DND-41 (cell line): ENCODE results near the gene KANSL1.

Source experiments
- ATAC-seq: fragments of 200-7000 bp; cut with Tn5 transposase; 3 replicates; pipeline ENCODE4 v1.9.1; 2021; ENCODE audit warnings: low read depth; ENCODE audit not compliant: insufficient read depth
- DNase-seq: peaks from one replicate; pipeline ENCODE4 v3.0.0-alpha.2; 2020
- H2AFZ ChIP-seq: 2 replicates; pipeline ENCODE4 v1.6.0; 2012; ENCODE audit warnings: low read depth, low read length
- H3K27ac ChIP-seq: 2 replicates; pipeline ENCODE4 v1.5.1; 2012; ENCODE audit warnings: low read length, inconsistent platforms
- H3K27me3 ChIP-seq: fragments of 200-600 bp; sonication (generic); 2 replicates; pipeline ENCODE4 v1.6.0; 2012; ENCODE audit warnings: low read length, mild to moderate bottlenecking, inconsistent platforms; ENCODE audit not compliant: insufficient read depth, poor library complexity
- H3K36me3 ChIP-seq: 2 replicates; pipeline ENCODE4 v1.5.1; 2012; ENCODE audit warnings: low read length, inconsistent platforms; ENCODE audit not compliant: insufficient read depth
- H3K4me1 ChIP-seq: 2 replicates; pipeline ENCODE4 v1.5.1; 2012; ENCODE audit warnings: mild to moderate bottlenecking, low read length; ENCODE audit not compliant: insufficient read depth
- H3K4me2 ChIP-seq: 2 replicates; pipeline ENCODE4 v1.6.0; 2012; ENCODE audit warnings: mild to moderate bottlenecking, moderate library complexity, low read length, inconsistent platforms; ENCODE audit not compliant: insufficient read depth
- H3K4me3 ChIP-seq, 2 experiments: fragments of 200-600 bp in 1 of 2; shearing (Covaris generic) in 1 of 2; 2 replicates each; pipeline ENCODE4 v1.5.1; 2012 to 2016; ENCODE audit warnings: inconsistent platforms in 2 of 2, low read length in 2 of 2, mild to moderate bottlenecking in 2 of 2, low read depth in 1 of 2, moderate library complexity in 1 of 2
- H3K79me2 ChIP-seq: 2 replicates; pipeline ENCODE4 v1.6.0; 2012; ENCODE audit warnings: low read length, inconsistent platforms; ENCODE audit not compliant: insufficient read depth
- H3K9ac ChIP-seq: 2 replicates; pipeline ENCODE4 v1.6.0; 2012; ENCODE audit warnings: low read depth, mild to moderate bottlenecking, inconsistent platforms, low read length, moderate library complexity
- H3K9me3 ChIP-seq: 2 replicates; pipeline ENCODE4 v1.5.1; 2012; ENCODE audit warnings: low read length, moderate library complexity, mild to moderate bottlenecking, inconsistent platforms; ENCODE audit not compliant: insufficient read depth, severe bottlenecking
- H4K20me1 ChIP-seq: 2 replicates; pipeline ENCODE4 v1.6.0; 2012; ENCODE audit warnings: low read length; ENCODE audit not compliant: insufficient read depth
- EZH2 ChIP-seq: IDR thresholded peaks from 3 replicates; pipeline ENCODE4 v1.6.1; 2012; ENCODE audit warnings: borderline replicate concordance, low read depth, mild to moderate bottlenecking, moderate library complexity, low read length, inconsistent platforms; ENCODE audit not compliant: severe bottlenecking
- TF ChIP-seq, protein P1 (sequence below): IDR thresholded peaks from 2 replicates; pipeline ENCODE4 v1.5.1; 2012; ENCODE audit warnings: borderline replicate concordance, low read length, moderate library complexity, mild to moderate bottlenecking; ENCODE audit not compliant: poor library complexity, severe bottlenecking; ENCODE audit errors: extremely low read depth

KANSL1 gene

GRCh38 chr17:46176975-46177374 lies 16.3 kb downstream of the KANSL1 start:
- Histone ChIP-seq H3K27me3 (no peaks in the 10 kb centered on the region), H3K79me2 (peaks cover 100% of the 10 kb centered on the region), H3K4me2 (no peak overlapping the region), H3K4me1 (0 out of 2 replicates have a peak, but pooled peaks cover 5% of the 10 kb centered on the region), H3K36me3 (peaks cover 23% of the 10 kb centered on the region), H2AFZ (no peak overlapping the region), H4K20me1 (peaks cover 97% of the 10 kb centered on the region), H3K27ac (no peak overlapping the region), H3K9ac (no peak overlapping the region), H3K4me3 (no peak overlapping the region), H3K9me3 (no peaks in the 10 kb centered on the region)
- TF ChIP-seq, protein P1, sequence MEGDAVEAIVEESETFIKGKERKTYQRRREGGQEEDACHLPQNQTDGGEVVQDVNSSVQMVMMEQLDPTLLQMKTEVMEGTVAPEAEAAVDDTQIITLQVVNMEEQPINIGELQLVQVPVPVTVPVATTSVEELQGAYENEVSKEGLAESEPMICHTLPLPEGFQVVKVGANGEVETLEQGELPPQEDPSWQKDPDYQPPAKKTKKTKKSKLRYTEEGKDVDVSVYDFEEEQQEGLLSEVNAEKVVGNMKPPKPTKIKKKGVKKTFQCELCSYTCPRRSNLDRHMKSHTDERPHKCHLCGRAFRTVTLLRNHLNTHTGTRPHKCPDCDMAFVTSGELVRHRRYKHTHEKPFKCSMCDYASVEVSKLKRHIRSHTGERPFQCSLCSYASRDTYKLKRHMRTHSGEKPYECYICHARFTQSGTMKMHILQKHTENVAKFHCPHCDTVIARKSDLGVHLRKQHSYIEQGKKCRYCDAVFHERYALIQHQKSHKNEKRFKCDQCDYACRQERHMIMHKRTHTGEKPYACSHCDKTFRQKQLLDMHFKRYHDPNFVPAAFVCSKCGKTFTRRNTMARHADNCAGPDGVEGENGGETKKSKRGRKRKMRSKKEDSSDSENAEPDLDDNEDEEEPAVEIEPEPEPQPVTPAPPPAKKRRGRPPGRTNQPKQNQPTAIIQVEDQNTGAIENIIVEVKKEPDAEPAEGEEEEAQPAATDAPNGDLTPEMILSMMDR = no peak
- no peak for TF ChIP-seq EZH2
- DNase-seq = no peak
- no peak for ATAC-seq

GRCh38 chr17:46175891-46176290 lies 17.3 kb downstream of the KANSL1 start:
- H3K36me3 ChIP-seq = peaks cover 34% of the 10 kb centered on the region
- no peak overlapping the region for H2AFZ ChIP-seq
- H3K79me2 ChIP-seq = peaks cover 100% of the 10 kb centered on the region
- no peaks in the 10 kb centered on the region for H3K9me3 ChIP-seq
- no peaks in the 10 kb centered on the region for H3K27me3 ChIP-seq
- H3K27ac ChIP-seq = no peak overlapping the region
- ATAC-seq (no peak), DNase-seq (no peak)
- H3K4me2 ChIP-seq = no peak overlapping the region
- H4K20me1 ChIP-seq = peaks cover 97% of the 10 kb centered on the region
- no peak overlapping the region for H3K9ac ChIP-seq
- TF ChIP-seq, protein P1 = no peak
- TF ChIP-seq EZH2 = no peak
- H3K4me1 ChIP-seq = no peaks in the 10 kb centered on the region
- H3K4me3 ChIP-seq = no peak overlapping the region

DNA sequence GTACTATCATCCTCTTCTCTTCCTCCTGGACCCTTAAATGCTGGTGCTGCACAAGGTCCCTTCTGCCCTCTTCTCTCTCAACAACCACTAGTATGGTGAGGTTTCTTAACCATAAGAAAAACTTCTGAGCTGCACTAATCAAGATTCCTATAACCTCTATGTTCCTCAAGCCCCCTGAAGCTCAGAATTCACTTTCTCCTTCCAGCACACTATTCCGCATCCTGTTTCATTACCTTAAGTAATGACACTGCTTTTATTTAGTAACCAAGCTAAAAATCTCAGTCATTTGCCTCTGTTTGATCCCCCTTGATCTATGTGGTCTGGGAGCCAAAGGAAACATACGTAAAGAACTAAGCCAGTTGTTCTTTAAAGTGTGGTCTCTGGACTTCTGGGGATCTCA lies 20.1 kb downstream of the KANSL1 start:
- Histone ChIP-seq H4K20me1 (peaks cover 90% of the 10 kb centered on the region), H3K9me3 (no peaks in the 10 kb centered on the region), H3K9ac (no peak overlapping the region), H3K27ac (no peak overlapping the region), H3K4me3 (no peak overlapping the region), H3K27me3 (no peaks in the 10 kb centered on the region), H3K79me2 (peaks cover 100% of the 10 kb centered on the region), H3K36me3 (peaks cover 59% of the 10 kb centered on the region), H3K4me1 (no peaks in the 10 kb centered on the region), H3K4me2 (no peak overlapping the region), H2AFZ (no peak overlapping the region)
- DNase-seq = no peak
- ATAC-seq = no peak
- no peak for TF ChIP-seq EZH2
- TF ChIP-seq, protein P1 = no peak

GRCh38 chr17:46171939-46172338 lies 21.3 kb downstream of the KANSL1 start:
- Histone ChIP-seq H3K4me2 (no peak overlapping the region), H3K9ac (no peak overlapping the region), H3K79me2 (peaks cover 100% of the 10 kb centered on the region), H3K27me3 (no peaks in the 10 kb centered on the region), H4K20me1 (peaks cover 89% of the 10 kb centered on the region), H3K27ac (no peak overlapping the region), H3K4me1 (no peaks in the 10 kb centered on the region), H3K4me3 (no peak overlapping the region), H3K9me3 (no peaks in the 10 kb centered on the region), H3K36me3 (peaks cover 62% of the 10 kb centered on the region), H2AFZ (no peak overlapping the region)
- TF ChIP-seq EZH2 = no peak
- TF ChIP-seq, protein P1 = no peak
- DNase-seq (no peak), ATAC-seq (no peak)
